HepG2 (cell line): ENCODE measurements around the gene RGP1. TPM values are rescaled to one million over a fixed set of nuclear protein-coding genes. Genes with fewer than 3 reads are reported as not detected.

Source experiments
- ATAC-seq: fragments of 200-7000 bp; cut with Tn5 transposase; 3 replicates; pipeline ENCODE4 v1.9.1; 2020; ENCODE audit warnings: mild to moderate bottlenecking, moderate library complexity
- BruUV-seq: library from RNA; stranded (reverse); fragments of 400-500 nt; replicated peaks from 2 replicates; lab custom pipeline; 2021; lab: Mats Ljungman, UMichigan
- CTCF ChIA-PET: fragments of 300-600 bp; formaldehyde crosslinking; extraction: SDS; loops from one replicate; lab custom pipeline; 2021; ENCODE audit warnings: low total read pairs, inconsistent platforms, low intra/inter-chr PET ratio; lab: Yijun Ruan, JAX
- POLR2A ChIA-PET: fragments of 350-600 bp; sonication (Branson Sonifier 250); formaldehyde crosslinking; loops from one replicate; lab custom pipeline; 2020; ENCODE audit warnings: antibody characterized with exemption, inconsistent platforms; lab: Yijun Ruan, JAX
- DNase-seq: peaks from one replicate; pipeline ENCODE4 v3.0.0-alpha.2; 2015; ENCODE audit warnings: low spot score
- FAIRE-seq: peaks from 3 replicates; lab custom pipeline; 2011; peaks lifted over from hg19 to GRCh38; lab: Jason Lieb, UNC
- H2AFZ ChIP-seq: one replicate; pipeline ENCODE4 v1.6.1; 2011; ENCODE audit warnings: low read length, inconsistent platforms
- H3K27ac ChIP-seq: fragments of 300-600 bp; 3 replicates; pipeline ENCODE4 v1.8.0; 2011; ENCODE audit warnings: mixed run types, mild to moderate bottlenecking, mixed read lengths, low read length, inconsistent platforms; ENCODE audit not compliant: insufficient read depth; ENCODE audit errors: extremely low read length
- H3K27me3 ChIP-seq, 2 experiments: fragments of 200-600 bp in 1 of 2; 2 replicates in 1 of 2; 3 replicates in 1 of 2; pipeline versions ENCODE4 v1.6.0 to v1.8.0; 2011; ENCODE audit warnings: low read length in 2 of 2, mild to moderate bottlenecking in 2 of 2, moderate library complexity in 2 of 2, inconsistent platforms in 1 of 2; ENCODE audit not compliant: insufficient read depth in 2 of 2, control insufficient read depth in 1 of 2
- H3K36me3 ChIP-seq, 2 experiments: fragments of 200-600 bp in 1 of 2; replicated peaks in 1 of 2; 2 replicates in 1 of 2; 3 replicates in 1 of 2; pipeline versions ENCODE4 v1.5.1 to v1.8.0; 2011; ENCODE audit warnings: low read length in 2 of 2, inconsistent platforms in 1 of 2; ENCODE audit not compliant: insufficient read depth in 2 of 2, control insufficient read depth in 1 of 2
- H3K4me1 ChIP-seq: 2 replicates; pipeline ENCODE4 v1.5.1; 2012; ENCODE audit warnings: low read length, inconsistent platforms; ENCODE audit not compliant: insufficient read depth
- H3K4me2 ChIP-seq: 2 replicates; pipeline ENCODE4 v1.6.0; 2011; ENCODE audit warnings: low read depth, low read length, inconsistent platforms
- H3K4me3 ChIP-seq, 3 experiments: fragments of 200-600 bp in 1 of 3; sonication (generic), shearing (Covaris generic) in 1 of 3; replicated peaks in 1 of 3; 2 replicates each; pipeline ENCODE4 v1.5.1; 2011 to 2016; ENCODE audit warnings: low read length in 3 of 3, inconsistent platforms in 2 of 3, low read depth in 2 of 3, mild to moderate bottlenecking in 2 of 3, control low read depth in 1 of 3, mixed read lengths in 1 of 3; ENCODE audit not compliant: insufficient read depth in 1 of 3
- H3K79me2 ChIP-seq: one replicate; pipeline ENCODE4 v1.6.1; 2011; ENCODE audit warnings: low read length, inconsistent platforms; ENCODE audit not compliant: insufficient read depth
- H3K9ac ChIP-seq: 2 replicates; pipeline ENCODE4 v1.6.0; 2011; ENCODE audit warnings: mild to moderate bottlenecking, low read depth, low read length, inconsistent platforms; ENCODE audit not compliant: insufficient read depth
- H3K9me3 ChIP-seq: 2 replicates; pipeline ENCODE4 v1.5.1; 2012; ENCODE audit warnings: mild to moderate bottlenecking, low read length
- H4K20me1 ChIP-seq: 2 replicates; pipeline ENCODE4 v1.6.0; 2011; ENCODE audit warnings: inconsistent platforms, mild to moderate bottlenecking, low read length, moderate library complexity; ENCODE audit not compliant: insufficient read depth
- AGO2 ChIP-seq: fragments of 200-400 bp; formaldehyde crosslinking; optimal IDR thresholded peaks from 2 replicates; pipeline ENCODE3; 2017; ENCODE audit warnings: mild to moderate bottlenecking, low read depth, low read length, moderate library complexity
- AKAP8 ChIP-seq: sonication (generic); formaldehyde crosslinking; IDR thresholded peaks from 2 replicates; pipeline ENCODE4 v1.5.1; 2020; ENCODE audit warnings: mild to moderate bottlenecking, missing genetic modification reagents
- KDM5A ChIP-seq: fragments of 200-600 bp; sonication (generic); IDR thresholded peaks from 2 replicates; pipeline ENCODE4 v1.7.0; 2018; ENCODE audit warnings: antibody characterized with exemption, mild to moderate bottlenecking, low read length, borderline replicate concordance
- MED13 ChIP-seq: sonication (generic); formaldehyde crosslinking; IDR thresholded peaks from 2 replicates; pipeline ENCODE4 v1.5.0; 2020; ENCODE audit warnings: missing genetic modification reagents
- NAIF1 ChIP-seq: sonication (generic); formaldehyde crosslinking; IDR thresholded peaks from 2 replicates; pipeline ENCODE4 v1.5.0; 2020; ENCODE audit warnings: mild to moderate bottlenecking, missing genetic modification reagents, borderline replicate concordance
- RNF2 ChIP-seq: fragments of 450-650 bp; conservative IDR thresholded peaks from 2 replicates; pipeline ENCODE4 v1.6.1; 2016; ENCODE audit warnings: low read depth
- TEAD3 ChIP-seq: optimal IDR thresholded peaks from 2 replicates; pipeline ENCODE3; 2016; ENCODE audit warnings: borderline replicate concordance
- ZNF136 ChIP-seq: sonication (generic); formaldehyde crosslinking; IDR thresholded peaks from 2 replicates; pipeline ENCODE4 v1.8.1; 2022; ENCODE audit warnings: low read depth, mild to moderate bottlenecking, moderate library complexity, missing genetic modification reagents
- ZNF646 ChIP-seq: sonication (generic); formaldehyde crosslinking; IDR thresholded peaks from 2 replicates; pipeline ENCODE4 v1.9.0; 2021; ENCODE audit warnings: mild to moderate bottlenecking, missing genetic modification reagents
- ZNF737 ChIP-seq: sonication (generic); formaldehyde crosslinking; IDR thresholded peaks from 2 replicates; pipeline ENCODE4 v1.5.0; 2020; ENCODE audit warnings: missing genetic modification reagents, mild to moderate bottlenecking, borderline replicate concordance
- WGBS: methylation state at CpG from one replicate; pipeline ENCODE4 v1.1.6; 2017; ENCODE audit warnings: low lambda C conversion rate; 5-methylcytosine and 5-hydroxymethylcytosine counted together
- in situ Hi-C: cut with HindIII; loops from 2 replicates; pipeline ENCODE4 v1.10.0; 2017; ENCODE audit warnings: low pct_unique_long_range_greater_than_20kb; ENCODE audit not compliant: extremely low pct_ligation_motif_present
- intact Hi-C: fragments of 100-400 bp; cut with micrococcal nuclease; formaldehyde crosslinking; loops from one replicate; pipeline ENCODE4 v1.10.0; 2022; ENCODE audit not compliant: unreplicated experiment
- polyA plus RNA-seq, 8 experiments: library from polyadenylated mRNA; depleted of rRNA in 3 of 8; stranded (reverse) in 7 of 8; unstranded in 1 of 8; fragments of >200 nt; fragmentation: Illumina TruSeq in 4 of 8; extraction: Trizol in 4 of 8; gene quantifications; 2 replicates each; pipeline versions ENCODE4 v1.2.1 to v1.2.3, GENCODE V29; 2011 to 2016; ENCODE audit warnings: low read depth in 4 of 8, missing spikeins in 1 of 8, mixed read lengths in 1 of 8; ENCODE audit not compliant: insufficient read depth in 1 of 8
- total RNA-seq, 5 experiments: library from RNA; depleted of rRNA; stranded (reverse); fragments of >200 nt; fragmentation: Illumina TruSeq; extraction: Trizol; gene quantifications; 2 replicates each; pipeline ENCODE4 v1.2.3, GENCODE V29; 2016; ENCODE audit warnings: low read depth in 1 of 5
- TF ChIP-seq, protein P1 (sequence below): sonication (generic); formaldehyde crosslinking; IDR thresholded peaks from 2 replicates; pipeline ENCODE4 v1.4.0; 2020; ENCODE audit warnings: mild to moderate bottlenecking, low read depth, missing genetic modification reagents

RGP1 gene
- total and polyA plus RNA-seq, 2 of the 13 experiments (the other 11 are each of a cell fraction or from before 2014, with no cell fraction given) = 12.7 to 21.0 TPM

DNA sequence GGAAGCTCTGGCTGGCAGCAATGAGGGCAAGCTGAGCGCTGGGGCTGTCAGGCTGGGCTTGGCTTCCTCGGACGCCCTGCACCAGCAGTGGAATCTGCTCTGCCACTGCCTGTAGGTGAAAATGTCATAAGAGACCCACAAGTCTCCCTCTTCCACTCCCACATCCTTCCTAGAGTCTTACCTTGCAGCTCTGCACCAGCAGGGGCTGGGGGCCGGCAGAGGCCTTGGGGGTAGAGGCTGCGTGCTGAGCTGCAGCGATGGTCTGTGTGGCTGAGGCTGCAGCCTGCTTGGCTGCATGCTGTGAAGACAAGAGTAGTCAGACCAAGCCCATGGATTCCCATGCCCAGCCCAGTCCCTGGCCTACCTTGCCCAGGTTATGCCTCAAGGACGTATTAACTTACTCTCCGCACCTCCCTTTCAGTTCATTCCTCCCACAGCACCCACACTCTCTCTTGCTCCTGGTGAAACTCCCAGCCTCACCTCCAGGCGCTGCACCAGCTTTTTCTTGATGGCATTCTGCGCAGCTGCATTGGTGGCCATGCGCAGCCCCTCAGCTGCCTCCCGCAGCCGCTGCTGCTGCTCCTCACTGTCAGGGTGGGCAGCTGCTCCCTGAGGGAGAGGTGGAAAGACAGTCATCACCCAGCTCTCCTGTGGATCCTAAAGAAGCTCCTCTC lies 34.4 kb upstream of the RGP1 start:
- ChIA-PET CTCF (no interaction called here), POLR2A (interaction anchor here (0.9 to 2.1 kb wide), 3 partner anchors 13 to 50 kb away, joined by 3 to 9 read pairs (median 4); partner anchors contain the start of gene ARHGEF39)
- no peaks in the 10 kb centered on the region for H3K4me1 ChIP-seq
- no peaks in the 10 kb centered on the region for H3K9me3 ChIP-seq
- no peak overlapping the region for H3K4me3 ChIP-seq
- no peak for FAIRE-seq
- intact Hi-C loops (no loop called here), in situ Hi-C loops (no loop called here)
- peaks cover 57 to 92% of the 10 kb centered on the region in 2 experiments for H3K36me3 ChIP-seq
- 98% methylated on average over 13 of the region's 13 CpGs for WGBS
- H3K27me3 ChIP-seq = no peaks in the 10 kb centered on the region
- no peak overlapping the region for H3K9ac ChIP-seq
- no peak for ATAC-seq
- H3K27ac ChIP-seq = no peak overlapping the region
- no peak for DNase-seq
- H4K20me1 ChIP-seq = no peaks in the 10 kb centered on the region
- no peak for TF ChIP-seq AKAP8
- peak; percentile 10 for TF ChIP-seq AGO2
- H3K4me2 ChIP-seq = no peak overlapping the region
- BruUV-seq = no TSS peak
- no peak overlapping the region for H2AFZ ChIP-seq
- no peaks in the 10 kb centered on the region for H3K79me2 ChIP-seq

DNA sequence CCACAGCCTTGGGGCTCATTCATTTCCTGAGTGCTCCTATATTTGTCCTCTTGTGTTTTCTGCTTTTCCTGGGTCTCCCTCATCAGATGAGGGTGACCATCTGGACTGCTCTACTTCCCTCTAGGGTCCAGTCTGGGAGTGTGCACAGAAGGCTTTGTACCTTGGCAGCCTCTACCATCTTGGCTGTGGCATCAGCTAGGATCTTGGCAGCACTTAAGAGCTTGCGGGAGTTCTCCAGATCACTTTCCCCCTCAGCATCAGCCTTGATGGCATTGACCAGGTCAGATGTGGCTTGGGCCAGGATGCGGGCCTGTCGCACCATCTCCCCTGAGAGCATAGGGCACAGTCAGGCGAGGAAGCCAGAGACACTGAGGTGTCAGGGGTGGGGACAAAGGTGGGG lies 32.9 kb upstream of the RGP1 start:
- Histone ChIP-seq H3K36me3 (peaks cover 61 to 96% of the 10 kb centered on the region in 2 experiments), H3K9me3 (no peaks in the 10 kb centered on the region), H2AFZ (no peak overlapping the region), H3K79me2 (no peaks in the 10 kb centered on the region), H3K27ac (no peak overlapping the region), H3K9ac (no peak overlapping the region), H3K4me1 (no peaks in the 10 kb centered on the region), H4K20me1 (no peaks in the 10 kb centered on the region), H3K4me3 (no peak overlapping the region), H3K4me2 (no peak overlapping the region), H3K27me3 (no peaks in the 10 kb centered on the region)
- DNase-seq (no peak), ATAC-seq (peak; percentile 29), FAIRE-seq (no peak)
- POLR2A ChIA-PET = interaction anchor here (1.9 kb wide), 1 partner anchor 11 kb away, joined by 9 read pairs; no protein-coding TSS in a partner anchor
- no TSS peak for BruUV-seq
- WGBS = 98% methylated on average over 4 of the region's 4 CpGs
- TF ChIP-seq MED13 (CRISPR knock-in tag) (no peak), ZNF646 (no peak), TEAD3 (CRISPR knock-in tag) (no peak), NAIF1 (CRISPR knock-in tag) (no peak), ZNF737 (CRISPR knock-in tag) (no peak), KDM5A (no peak), ZNF136 (CRISPR knock-in tag) (no peak), RNF2 (no peak)
- TF ChIP-seq, protein P1, sequence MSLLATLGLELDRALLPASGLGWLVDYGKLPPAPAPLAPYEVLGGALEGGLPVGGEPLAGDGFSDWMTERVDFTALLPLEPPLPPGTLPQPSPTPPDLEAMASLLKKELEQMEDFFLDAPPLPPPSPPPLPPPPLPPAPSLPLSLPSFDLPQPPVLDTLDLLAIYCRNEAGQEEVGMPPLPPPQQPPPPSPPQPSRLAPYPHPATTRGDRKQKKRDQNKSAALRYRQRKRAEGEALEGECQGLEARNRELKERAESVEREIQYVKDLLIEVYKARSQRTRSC (CRISPR knock-in tag) = no peak
- CTCF ChIA-PET = no interaction called here
- intact Hi-C loops (no loop called here), in situ Hi-C loops (no loop called here)
